Spleen (tissue), 11 donors: ENCODE results near the gene ATOH1. TPM values are rescaled to one million over a fixed set of nuclear protein-coding genes. Genes with fewer than 3 reads are reported as not detected.

Source experiments
- DNase-seq: peaks from one replicate; pipeline ENCODE4 v3.0.0-alpha.2; 2020
- H3K27ac ChIP-seq, 8 donors: fragments of 200-600 bp; sonication (generic) in 7 of 8; 1 replicate in 4 of 8; 2 replicates in 4 of 8; pipeline versions ENCODE4 v1.5.0 to v1.8.0; 2016 to 2021; ENCODE audit warnings: inconsistent platforms in 4 of 8, mild to moderate bottlenecking in 4 of 8, moderate library complexity in 1 of 8
- H3K27me3 ChIP-seq, 7 donors: fragments of 200-600 bp; sonication (generic) in 6 of 7; replicated peaks in 1 of 7; 1 replicate in 4 of 7; 2 replicates in 3 of 7; pipeline versions ENCODE4 v1.5.0 to v1.8.0; 2016 to 2021; ENCODE audit warnings: inconsistent platforms in 3 of 7, mild to moderate bottlenecking in 1 of 7
- H3K36me3 ChIP-seq, 6 donors: fragments of 200-600 bp; sonication (generic) in 5 of 6; 1 replicate in 4 of 6; 2 replicates in 2 of 6; pipeline versions ENCODE4 v1.5.0 to v1.8.0; 2016 to 2021; ENCODE audit warnings: inconsistent platforms in 2 of 6
- H3K4me1 ChIP-seq, 6 donors: fragments of 200-600 bp; sonication (generic) in 5 of 6; 1 replicate in 3 of 6; 2 replicates in 3 of 6; pipeline versions ENCODE4 v1.5.0 to v1.8.0; 2016 to 2021; ENCODE audit warnings: inconsistent platforms in 3 of 6
- H3K4me3 ChIP-seq, 8 donors: fragments of 200-600 bp; sonication (generic) in 7 of 8; 1 replicate in 4 of 8; 2 replicates in 4 of 8; pipeline versions ENCODE4 v1.5.0 to v1.8.0; 2016 to 2021; ENCODE audit warnings: inconsistent platforms in 4 of 8, mild to moderate bottlenecking in 4 of 8, moderate library complexity in 2 of 8
- H3K9me3 ChIP-seq, 8 donors: fragments of 200-600 bp; sonication (generic) in 7 of 8; 1 replicate in 4 of 8; 2 replicates in 4 of 8; pipeline versions ENCODE4 v1.5.0 to v1.8.0; 2016 to 2021; ENCODE audit warnings: inconsistent platforms in 4 of 8
- POLR2A ChIP-seq, 3 donors: fragments of 450-650 bp; IDR thresholded peaks; one replicate each; pipeline ENCODE4 v1.5.1; 2017; ENCODE audit warnings: antibody characterized with exemption in 3 of 3, mild to moderate bottlenecking in 1 of 3
- POLR2AphosphoS5 ChIP-seq, 3 donors: sonication (generic); formaldehyde crosslinking; IDR thresholded peaks; one replicate each; pipeline ENCODE4 v1.5.1; 2017; ENCODE audit warnings: antibody characterized with exemption in 3 of 3
- WGBS, 5 donors: extraction: QIAGEN DNeasy Blood & Tissue Kit in 3 of 5; methylation state at CpG; one replicate each; pipeline versions ENCODE4 v1.1.5 to v1.1.7; 2013 to 2018; 5-methylcytosine and 5-hydroxymethylcytosine counted together
- intact Hi-C: fragments of 100-400 bp; cut with DNase I; formaldehyde crosslinking; loops from one replicate; pipeline ENCODE4 v1.15.0; 2023; ENCODE audit warnings: low total_unique reads
- polyA plus RNA-seq, 3 donors: library from polyadenylated mRNA; stranded (reverse); fragments of 200-250 nt; gene quantifications; one replicate each; pipeline ENCODE4 v1.2.1, GENCODE V29; 2013
- total RNA-seq, 7 donors: library from RNA; depleted of rRNA in 3 of 7; stranded (reverse); fragments of >200 nt in 3 of 7; fragmentation: NEBNext Ultra II Directional in 4 of 7; extraction: Animal tissue kit (Norgen Biotek cat#: 25700) in 4 of 7; gene quantifications; one replicate each; pipeline versions ENCODE4 v1.1.0 to v1.2.1, GENCODE V29; 2016 to 2021
- TF ChIP-seq, protein P1 (sequence below), 11 experiments: fragments of 200-600 bp in 7 of 11; fragments of 450-650 bp in 4 of 11; sonication (generic) in 4 of 11; IDR thresholded peaks in 8 of 11; conservative IDR thresholded peaks in 3 of 11; 1 replicate in 7 of 11; 2 replicates in 4 of 11; pipeline versions ENCODE4 v1.4.0 to v1.8.0; 2016 to 2021; ENCODE audit warnings: antibody characterized with exemption in 11 of 11, inconsistent platforms in 4 of 11, mild to moderate bottlenecking in 1 of 11
- donor health status: healthy with polysubstance abuse.
- donor health status: DM: no; HTN: no; CAD: no; lungs with moderate emphysema.
- donor health status: DM: no; HTN: no; CAD: no.
- donor health status: Bipolar disorder and iron deficiency.
- donor health status: healthy.
- donor health status: DM: no; HTN: no; CAD: no.
- donor health status: DM: yes; HTN: yes; CAD: no.

Gene ATOH1
- total and polyA plus RNA-seq, 10 donors: not detected

DNA sequence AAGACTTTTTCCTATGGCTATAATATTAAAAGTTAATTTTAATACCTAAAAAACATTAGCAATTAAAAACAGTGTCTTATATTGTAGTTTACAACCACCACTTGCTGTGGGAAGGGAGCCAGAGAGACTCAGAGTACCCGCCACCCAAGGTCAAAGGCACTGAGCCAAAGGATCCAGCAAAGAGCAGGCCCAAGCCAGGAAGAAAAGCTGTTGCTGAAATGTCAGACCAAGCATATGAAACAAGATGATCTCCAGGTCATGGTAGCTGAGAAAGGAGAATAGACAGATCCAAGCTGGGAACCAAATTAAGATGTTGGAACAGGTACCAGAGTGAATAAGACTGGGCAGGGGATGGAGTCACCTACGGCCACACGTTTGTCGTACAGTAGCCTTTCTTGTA lies 18.8 kb upstream of the ATOH1 start:
- intact Hi-C loops: no loop called here
- Histone ChIP-seq H3K4me3 (no peak overlapping the region), H3K27ac (no peak overlapping the region), H3K4me1 (peaks cover 0 to 3% (median 0%) of the 10 kb centered on the region in 6 donors), H3K27me3 (no peaks in the 10 kb centered on the region), H3K36me3 (no peaks in the 10 kb centered on the region), H3K9me3 (no peaks in the 10 kb centered on the region)
- DNase-seq: no peak
- WGBS, 5 donors: 82 to 91% (median 89%) methylated on average over 4 of the region's 4 CpGs
- no peak for TF ChIP-seq POLR2AphosphoS5 (IDR thresholded peaks at IDR 0.05)

GRCh38 chr4:93810340-93810992 lies 18.1 kb upstream of the ATOH1 start:
- intact Hi-C loops: no loop called here
- no peak for DNase-seq
- Histone ChIP-seq H3K4me1 (peaks cover 0 to 3% (median 0%) of the 10 kb centered on the region in 6 donors), H3K27me3 (no peaks in the 10 kb centered on the region), H3K36me3 (no peaks in the 10 kb centered on the region), H3K27ac (no peak overlapping the region), H3K4me3 (no peak overlapping the region), H3K9me3 (no peaks in the 10 kb centered on the region)
- 46 to 68% (median 62%) methylated on average over 5 of the region's 5 CpGs for WGBS, 5 donors
- TF ChIP-seq, protein P1, sequence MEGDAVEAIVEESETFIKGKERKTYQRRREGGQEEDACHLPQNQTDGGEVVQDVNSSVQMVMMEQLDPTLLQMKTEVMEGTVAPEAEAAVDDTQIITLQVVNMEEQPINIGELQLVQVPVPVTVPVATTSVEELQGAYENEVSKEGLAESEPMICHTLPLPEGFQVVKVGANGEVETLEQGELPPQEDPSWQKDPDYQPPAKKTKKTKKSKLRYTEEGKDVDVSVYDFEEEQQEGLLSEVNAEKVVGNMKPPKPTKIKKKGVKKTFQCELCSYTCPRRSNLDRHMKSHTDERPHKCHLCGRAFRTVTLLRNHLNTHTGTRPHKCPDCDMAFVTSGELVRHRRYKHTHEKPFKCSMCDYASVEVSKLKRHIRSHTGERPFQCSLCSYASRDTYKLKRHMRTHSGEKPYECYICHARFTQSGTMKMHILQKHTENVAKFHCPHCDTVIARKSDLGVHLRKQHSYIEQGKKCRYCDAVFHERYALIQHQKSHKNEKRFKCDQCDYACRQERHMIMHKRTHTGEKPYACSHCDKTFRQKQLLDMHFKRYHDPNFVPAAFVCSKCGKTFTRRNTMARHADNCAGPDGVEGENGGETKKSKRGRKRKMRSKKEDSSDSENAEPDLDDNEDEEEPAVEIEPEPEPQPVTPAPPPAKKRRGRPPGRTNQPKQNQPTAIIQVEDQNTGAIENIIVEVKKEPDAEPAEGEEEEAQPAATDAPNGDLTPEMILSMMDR (IDR thresholded peaks at IDR 0.05 in 8 of 11, conservative IDR thresholded peaks at IDR 0.05 in 3 of 11): no peak
- TF ChIP-seq POLR2AphosphoS5 (IDR thresholded peaks at IDR 0.05) (no peak), POLR2A (IDR thresholded peaks at IDR 0.05) (no peak)

GRCh38 chr4:93813092-93813491 lies 15.5 kb upstream of the ATOH1 start:
- H3K36me3 ChIP-seq: no peaks in the 10 kb centered on the region
- H3K9me3 ChIP-seq: no peaks in the 10 kb centered on the region
- TF ChIP-seq POLR2AphosphoS5 (IDR thresholded peaks at IDR 0.05): no peak
- TF ChIP-seq POLR2A (IDR thresholded peaks at IDR 0.05): no peak
- TF ChIP-seq, protein P1 (IDR thresholded peaks at IDR 0.05 in 8 of 11, conservative IDR thresholded peaks at IDR 0.05 in 3 of 11): no peak
- 74 to 89% (median 80%) methylated on average over 2 of the region's 2 CpGs for WGBS, 5 donors
- H3K4me1 ChIP-seq: peaks cover 0 to 3% (median 0%) of the 10 kb centered on the region in 6 donors
- intact Hi-C loops: no loop called here
- no peak overlapping the region for H3K27ac ChIP-seq
- DNase-seq: no peak
- no peaks in the 10 kb centered on the region for H3K27me3 ChIP-seq
- H3K4me3 ChIP-seq: no peak overlapping the region

DNA sequence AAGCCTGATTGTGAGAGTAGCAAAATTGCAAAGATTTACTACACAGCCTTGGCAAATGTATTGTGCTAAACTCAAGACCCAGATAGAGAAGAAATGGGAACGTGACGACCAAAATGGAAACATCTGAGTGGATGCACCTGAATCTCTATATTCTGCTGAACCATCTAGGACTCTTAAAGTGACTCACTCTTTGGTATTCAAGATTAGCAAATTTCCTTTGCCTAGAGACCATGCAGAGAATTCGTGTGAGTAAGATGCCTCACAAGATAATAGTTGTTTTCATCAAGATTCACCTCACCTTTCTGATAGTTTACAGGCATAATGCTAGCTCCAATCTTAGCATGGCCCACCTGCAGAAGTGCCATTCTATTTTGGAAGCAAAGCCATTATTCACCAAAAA lies 14.4 kb upstream of the ATOH1 start:
- no peak for DNase-seq
- 75 to 95% (median 88%) methylated on average over 3 of the region's 3 CpGs for WGBS, 5 donors
- Histone ChIP-seq H3K36me3 (no peaks in the 10 kb centered on the region), H3K4me3 (no peak overlapping the region), H3K27me3 (no peaks in the 10 kb centered on the region), H3K27ac (no peak overlapping the region), H3K4me1 (peaks cover 0 to 3% (median 0%) of the 10 kb centered on the region in 6 donors), H3K9me3 (no peaks in the 10 kb centered on the region)
- no peak for TF ChIP-seq POLR2A (IDR thresholded peaks at IDR 0.05)
- TF ChIP-seq, protein P1 (IDR thresholded peaks at IDR 0.05 in 8 of 11, conservative IDR thresholded peaks at IDR 0.05 in 3 of 11): no peak
- TF ChIP-seq POLR2AphosphoS5 (IDR thresholded peaks at IDR 0.05): no peak
- intact Hi-C loops: no loop called here
